GM18907 (cell line): Measurements from ENCODE around the gene NCOA3.
"Not testable (repeated sequence)": the region's sequence is repeated elsewhere in the genome, so short reads cannot be mapped to it uniquely, and the experiment has no call there.

Experiments
- ATAC-seq: cut with Tn5 transposase; IDR thresholded peaks from one replicate; pipeline ENCODE4 v1.9.1; 2021; ENCODE audit warnings: mild to moderate bottlenecking, moderate library complexity; ENCODE audit not compliant: unreplicated experiment

Gene NCOA3

GRCh38 chr20:47468290-47469050, 33.2 kb upstream of the NCOA3 start:
- peak; percentile 69 for ATAC-seq

GRCh38 chr20:47475419-47476044, 26.2 kb upstream of the NCOA3 start:
- ATAC-seq, result no peak

- ATAC-seq, result no peak
These were observed 25.2 kb upstream of the NCOA3 start for GRCh38 chr20:47476452-47476851.

- no peak for ATAC-seq
These were observed 22.6 kb upstream of the NCOA3 start for GRCh38 chr20:47479093-47479492.

- ATAC-seq, result no peak
These were observed 22.2 kb upstream of the NCOA3 start for GRCh38 chr20:47479506-47479905.

GRCh38 chr20:47480239-47480638, 21.4 kb upstream of the NCOA3 start:
- no peak for ATAC-seq

GRCh38 chr20:47480705-47481104, 21.0 kb upstream of the NCOA3 start:
- no peak for ATAC-seq

GRCh38 chr20:47481330-47482216, 20.1 kb upstream of the NCOA3 start:
- ATAC-seq, result no peak

GRCh38 chr20:47482705-47483104, 19.0 kb upstream of the NCOA3 start:
- no peak for ATAC-seq

- no peak for ATAC-seq
These were observed 17.4 kb upstream of the NCOA3 start for GRCh38 chr20:47484303-47484702.

- ATAC-seq, result peak; percentile 75
These were observed 14.3 kb upstream of the NCOA3 start for GRCh38 chr20:47487175-47487917.

GRCh38 chr20:47489448-47489872, 12.2 kb upstream of the NCOA3 start:
- ATAC-seq, result no peak

GRCh38 chr20:47490795-47491194, 10.9 kb upstream of the NCOA3 start:
- no peak for ATAC-seq

- ATAC-seq, result no peak
These were observed 9.4 kb upstream of the NCOA3 start for GRCh38 chr20:47492284-47492683.

GRCh38 chr20:47493175-47493962, 8.3 kb upstream of the NCOA3 start:
- ATAC-seq, result no peak

- ATAC-seq, result no peak
These were observed 7.8 kb upstream of the NCOA3 start for GRCh38 chr20:47493963-47494293.

- ATAC-seq, result not testable (repeated sequence)
These were observed 7.1 kb upstream of the NCOA3 start for GRCh38 chr20:47494606-47495005.

- ATAC-seq, result no peak
These were observed 5.6 kb upstream of the NCOA3 start for GRCh38 chr20:47496118-47496517.

- ATAC-seq, result no peak
These were observed 3.1 kb upstream of the NCOA3 start for GRCh38 chr20:47498606-47499005.

GRCh38 chr20:47499053-47499452, 2.6 kb upstream of the NCOA3 start:
- ATAC-seq, result no peak
